ENCODE measurements around the gene ARHGDIA.

Gene ARHGDIA

GRCh38 chr17:81906476-81907218 is 35.5 kb upstream of the ARHGDIA start:
- DNase-seq (ENCODE audit: low read depth, low spot score), result no peak

DNA sequence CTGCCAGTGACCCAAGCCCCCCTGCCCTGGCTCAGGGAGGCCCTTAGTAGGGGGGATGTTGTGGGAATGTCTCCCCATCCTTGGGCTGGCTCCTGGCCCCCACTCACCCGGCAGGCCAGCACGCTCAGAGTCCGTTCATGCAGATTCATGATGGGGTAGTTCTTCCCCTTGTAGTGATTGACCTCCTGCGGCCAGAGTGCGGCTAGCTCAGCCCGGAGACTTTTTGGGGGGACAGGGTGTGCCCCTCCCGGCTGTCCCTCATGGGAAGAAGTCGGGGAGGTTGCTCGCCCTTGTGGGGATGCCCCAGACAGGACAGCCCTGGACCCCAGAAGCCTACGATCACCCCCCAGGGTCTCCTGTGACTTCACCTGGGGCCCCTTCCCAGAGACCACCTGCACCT is 34.9 kb upstream of the ARHGDIA start:
- no peak for DNase-seq (ENCODE audit: low read depth, low spot score)

- no peak for DNase-seq (ENCODE audit: low read depth, low spot score)
These were observed 34.3 kb upstream of the ARHGDIA start for GRCh38 chr17:81905424-81905875.

- no peak for DNase-seq (ENCODE audit: low read depth, low spot score)
These were observed 33.7 kb upstream of the ARHGDIA start for GRCh38 chr17:81904600-81905423.

DNA sequence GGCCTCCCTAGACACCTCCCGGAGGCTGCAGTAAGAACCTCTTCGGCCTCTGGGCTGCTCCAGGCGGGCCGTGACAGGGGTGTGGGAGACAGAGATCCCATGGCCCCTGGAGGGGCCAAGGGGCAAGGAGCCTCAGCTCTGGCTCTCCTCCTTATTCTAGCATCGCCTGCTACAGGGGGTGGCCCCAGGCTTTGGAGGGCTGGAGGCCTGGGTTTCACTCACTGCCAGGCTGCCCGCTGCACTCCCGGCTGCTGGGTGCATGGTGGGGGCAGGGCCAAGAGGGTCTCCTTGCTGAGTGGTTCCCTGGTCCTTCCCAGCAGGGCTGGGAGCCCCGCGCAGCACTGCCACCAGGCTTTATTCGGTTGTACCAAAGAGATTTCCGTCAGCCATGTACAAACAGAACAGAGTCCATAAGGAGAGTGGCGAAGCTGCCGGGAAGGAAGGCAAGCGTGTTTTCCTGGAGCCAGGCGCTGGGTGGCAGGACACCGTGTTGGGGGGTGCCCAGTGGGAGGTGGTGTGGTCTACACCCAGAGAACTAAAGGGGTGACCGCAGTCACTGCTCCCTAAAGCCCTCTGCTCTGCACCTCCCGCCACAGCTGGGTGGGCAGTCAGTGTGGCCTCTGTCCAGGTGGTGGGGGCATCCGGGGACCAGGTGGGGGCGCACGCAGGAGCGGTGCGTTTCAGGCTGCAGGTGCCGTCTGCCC is 32.9 kb upstream of the ARHGDIA start:
- no peak for DNase-seq (ENCODE audit: low read depth, low spot score)

DNA sequence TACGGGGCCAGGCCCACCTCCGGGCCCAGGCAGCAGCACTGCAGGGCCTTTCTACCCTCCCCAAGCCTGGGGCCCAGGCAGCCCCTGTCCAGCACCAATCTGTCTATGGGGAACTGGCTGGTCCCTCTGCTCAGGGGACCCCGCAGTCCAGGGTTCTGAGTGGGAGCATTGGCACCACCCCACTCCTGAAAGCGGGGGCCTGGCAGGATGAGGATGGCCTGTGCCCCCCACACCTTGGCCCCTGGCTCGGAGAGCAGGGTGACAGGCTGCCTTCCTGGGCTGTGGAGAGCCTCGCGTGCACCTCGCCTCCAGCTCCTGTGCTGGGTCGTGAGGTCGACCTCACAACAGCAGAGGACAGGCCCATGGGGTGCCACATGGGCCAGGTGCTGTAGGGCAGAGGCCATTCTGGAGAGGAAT is 32.3 kb upstream of the ARHGDIA start:
- no peak for DNase-seq (ENCODE audit: low read depth, low spot score)

DNA sequence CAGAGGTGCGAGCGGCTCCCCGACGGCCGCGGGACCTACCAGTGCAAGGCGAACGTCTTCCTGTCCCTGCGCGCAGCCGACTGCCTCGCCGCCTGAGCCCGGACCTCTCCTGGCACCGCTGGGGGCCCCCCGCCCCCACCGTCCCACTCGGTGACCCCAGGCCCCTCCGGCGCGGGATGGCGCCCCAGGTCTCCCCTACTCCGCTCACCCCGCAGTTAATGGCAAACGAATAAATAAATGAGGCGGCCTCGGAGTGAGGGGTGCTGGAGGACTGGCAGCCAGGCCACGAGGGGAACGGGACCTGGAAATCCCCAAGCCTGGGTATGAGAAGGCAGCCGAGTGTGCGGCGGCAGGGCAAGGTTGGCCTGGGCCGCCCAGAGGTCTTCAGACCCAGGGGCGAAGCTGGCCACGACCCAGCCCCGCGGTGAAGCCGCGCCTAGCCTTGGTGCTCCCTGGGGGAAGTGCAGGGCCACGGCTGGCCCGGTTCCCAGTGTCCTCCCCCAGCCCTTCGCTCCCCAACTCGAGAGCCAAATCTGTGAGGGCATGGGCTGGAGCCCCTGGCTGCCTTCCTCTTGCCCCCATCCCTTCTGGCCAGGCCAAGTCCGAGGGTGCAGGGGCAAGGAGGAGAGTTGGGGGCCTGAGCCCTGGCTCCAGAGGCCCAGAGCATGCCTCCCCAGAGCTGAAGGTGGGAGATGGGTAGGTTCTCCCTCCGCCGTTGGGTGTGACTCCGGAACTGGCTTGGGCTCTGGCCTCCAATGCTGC is 31.7 kb upstream of the ARHGDIA start:
- no peak for DNase-seq (ENCODE audit: low read depth, low spot score)

DNA sequence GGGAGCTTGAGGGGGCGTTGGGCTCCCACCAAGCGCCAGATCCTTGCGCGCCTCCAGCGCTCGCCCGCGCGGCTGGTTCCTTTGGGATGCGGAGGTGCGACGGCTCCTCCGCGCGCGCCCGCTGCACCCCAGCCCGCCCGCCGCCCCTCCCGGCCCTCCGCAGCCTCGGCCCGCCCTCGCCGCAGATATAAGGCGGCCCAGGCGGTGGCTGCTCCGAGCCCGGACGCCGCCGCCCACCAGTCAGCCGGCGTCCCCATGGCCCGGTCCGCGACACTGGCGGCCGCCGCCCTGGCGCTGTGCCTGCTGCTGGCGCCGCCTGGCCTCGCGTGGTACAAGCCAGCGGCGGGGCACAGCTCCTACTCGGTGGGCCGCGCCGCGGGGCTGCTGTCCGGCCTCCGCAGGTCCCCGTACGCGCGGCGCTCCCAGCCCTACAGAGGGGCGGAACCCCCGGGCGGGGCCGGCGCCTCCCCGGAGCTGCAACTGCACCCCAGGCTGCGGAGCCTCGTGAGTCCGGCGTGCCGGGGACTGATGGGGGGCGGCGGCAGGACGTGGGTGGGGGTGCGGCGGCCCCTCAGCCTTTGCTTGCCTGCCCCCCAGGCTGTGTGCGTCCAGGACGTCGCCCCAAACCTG is 31.0 kb upstream of the ARHGDIA start, which contains the start of gene NPB:
Gene NPB (plus strand): TSS at position 216 of the 630 bp plus-strand sequence. CDS start 40 bp downstream, at position 256.
- DNase-seq (ENCODE audit: low read depth, low spot score), result no peak

GRCh38 chr17:81901167-81902022 is 30.3 kb upstream of the ARHGDIA start:
- no peak for DNase-seq (ENCODE audit: low read depth, low spot score)

DNA sequence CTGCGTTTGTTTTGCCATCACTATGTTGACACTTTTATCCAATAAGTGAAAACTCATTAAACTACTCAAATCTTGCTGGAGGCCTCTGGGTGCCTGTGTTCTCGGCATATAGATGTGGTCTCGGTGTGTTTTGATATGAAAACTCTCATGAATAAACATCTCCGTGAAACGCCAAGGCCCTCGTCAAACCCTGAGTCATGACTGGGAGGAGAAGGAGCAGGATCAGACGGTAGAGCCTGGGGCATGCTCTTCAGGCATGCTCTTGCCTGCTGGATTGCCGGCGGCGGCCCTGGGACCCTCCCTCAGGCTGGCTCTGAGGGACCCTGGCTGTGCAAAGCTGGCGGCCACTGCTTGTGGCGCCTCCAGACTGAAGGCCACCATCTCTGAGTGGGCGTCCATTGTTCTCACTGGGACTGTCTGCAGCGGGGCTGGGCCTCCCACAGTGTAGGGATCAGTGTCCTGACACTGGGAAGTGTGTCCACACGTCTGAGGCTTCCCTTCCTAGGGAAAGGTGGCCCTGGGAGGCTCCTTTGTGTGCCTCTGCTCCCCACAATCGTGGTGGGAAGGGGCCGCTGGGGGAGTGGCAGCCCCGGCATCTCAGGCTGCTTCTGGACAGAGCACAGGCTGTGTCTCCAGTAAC is 29.2 kb upstream of the ARHGDIA start:
- no peak for DNase-seq (ENCODE audit: low read depth, low spot score)

GRCh38 chr17:81899514-81900166 is 28.5 kb upstream of the ARHGDIA start:
- no peak for DNase-seq (ENCODE audit: low read depth, low spot score)

GRCh38 chr17:81898885-81899284 is 27.7 kb upstream of the ARHGDIA start:
- DNase-seq (ENCODE audit: low read depth, low spot score), result no peak

DNA sequence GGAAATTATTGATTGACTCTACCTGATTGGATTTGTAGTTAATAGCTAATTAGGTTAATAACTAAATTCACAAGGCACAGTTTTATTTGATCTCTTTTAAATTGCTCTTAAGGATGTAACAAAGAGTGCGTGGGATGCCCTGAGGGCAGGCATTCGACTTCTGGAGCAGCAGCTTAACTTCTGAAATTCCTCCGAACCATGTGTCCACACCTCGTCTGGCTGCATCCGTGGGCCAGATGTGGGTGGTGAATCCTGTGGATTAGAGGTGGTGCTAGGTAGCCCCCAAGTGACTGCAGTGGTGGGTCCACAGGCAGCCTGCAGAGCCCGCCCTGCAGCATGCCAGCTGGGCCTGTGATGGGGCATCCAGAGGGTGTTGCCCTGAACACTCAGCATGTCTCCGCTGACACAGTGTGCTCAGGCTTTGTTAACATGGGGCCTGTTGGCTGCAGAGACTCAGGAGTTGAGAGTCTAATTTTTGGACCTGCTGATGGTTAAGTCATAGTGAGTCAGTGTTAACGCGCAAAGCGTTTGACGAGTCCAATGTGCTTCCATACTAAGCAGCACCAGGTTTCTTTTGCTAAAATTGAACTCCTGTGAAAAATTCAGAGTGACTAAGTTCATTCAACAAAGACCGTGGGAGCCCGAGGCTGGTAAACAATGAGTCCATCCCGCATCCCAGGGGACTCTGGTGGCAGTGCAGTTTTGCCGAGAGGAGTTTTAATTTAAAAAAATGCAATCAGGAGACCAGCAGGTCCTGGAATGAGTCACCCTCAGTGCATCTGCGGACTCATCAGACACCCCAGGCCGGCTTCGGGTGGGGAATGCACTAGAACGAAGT is 27.1 kb upstream of the ARHGDIA start:
- DNase-seq (ENCODE audit: low read depth, low spot score), result peak; percentile 56

DNA sequence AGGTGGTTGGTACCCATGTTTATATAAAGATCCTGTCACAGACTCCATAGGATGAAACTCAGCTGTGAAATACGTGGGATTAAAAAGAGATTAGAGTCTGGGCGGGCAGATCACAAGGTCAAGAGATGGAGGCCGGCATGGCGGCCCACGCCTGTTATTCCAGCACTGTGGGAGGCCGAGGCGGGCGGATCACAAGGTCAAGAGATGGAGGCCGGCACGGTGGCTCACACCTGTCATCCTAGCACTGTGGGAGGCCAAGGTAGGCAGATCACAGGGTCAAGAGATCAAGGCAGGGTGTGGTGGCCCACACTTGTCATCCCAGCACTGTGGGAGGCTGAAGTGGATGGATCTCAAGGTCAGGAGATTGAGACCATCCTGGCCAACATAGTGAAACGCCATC is 24.3 kb upstream of the ARHGDIA start:
- no peak for DNase-seq (ENCODE audit: low read depth, low spot score)

- DNase-seq (ENCODE audit: low read depth, low spot score), result no peak
These were observed 20.1 kb upstream of the ARHGDIA start for GRCh38 chr17:81891303-81891552.

- no peak for DNase-seq (ENCODE audit: low read depth, low spot score)
These were observed 19.5 kb upstream of the ARHGDIA start for GRCh38 chr17:81890447-81891302.

DNA sequence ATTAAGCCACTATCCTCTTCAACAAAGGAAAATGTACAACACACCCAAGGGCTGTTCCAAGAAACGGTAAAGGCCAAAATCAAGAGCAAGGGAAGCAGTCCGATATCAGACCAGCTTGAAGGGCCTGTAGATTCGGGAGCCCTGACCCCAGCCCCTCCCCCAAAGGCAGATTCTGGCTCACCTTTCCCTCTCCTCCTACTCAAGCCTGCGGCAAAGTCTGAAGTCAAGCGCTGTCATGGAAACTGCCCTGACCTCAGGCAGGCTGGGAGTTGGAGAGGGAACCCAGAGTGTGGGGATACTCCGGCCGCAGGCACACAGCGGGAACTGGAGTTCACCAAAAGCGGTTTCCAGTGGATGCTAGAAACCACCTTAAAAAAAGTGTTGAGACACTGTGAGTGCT is 18.5 kb upstream of the ARHGDIA start:
- DNase-seq (ENCODE audit: low read depth, low spot score), result no peak

All from brain pericyte (primary cell).